ENCODE data around the gene SBF2.

- no peak for TF ChIP-seq SP1 (IDR thresholded peaks at IDR 0.05)
- no peak for TF ChIP-seq ARNT (IDR thresholded peaks at IDR 0.05)
- no peak for TF ChIP-seq FOXM1 (IDR thresholded peaks at IDR 0.05; ENCODE audit: borderline replicate concordance)
- no peak for TF ChIP-seq BHLHE40 (IDR thresholded peaks at IDR 0.05; ENCODE audit: borderline replicate concordance)
- TF ChIP-seq FOXK2 (IDR thresholded peaks at IDR 0.05) = no peak
- TF ChIP-seq NFRKB (IDR thresholded peaks at IDR 0.05) = no peak
- TF ChIP-seq SUZ12 (IDR thresholded peaks at IDR 0.05) = no peak
- no peak for TF ChIP-seq L3MBTL2 (conservative IDR thresholded peaks at IDR 0.05)
Measured at GRCh38 chr11:9849389-9849788, 444.6 kb downstream of the SBF2 start.

All from HEK293T (cell line).